ENCODE data around the gene AKNAD1.

AKNAD1 gene

DNA sequence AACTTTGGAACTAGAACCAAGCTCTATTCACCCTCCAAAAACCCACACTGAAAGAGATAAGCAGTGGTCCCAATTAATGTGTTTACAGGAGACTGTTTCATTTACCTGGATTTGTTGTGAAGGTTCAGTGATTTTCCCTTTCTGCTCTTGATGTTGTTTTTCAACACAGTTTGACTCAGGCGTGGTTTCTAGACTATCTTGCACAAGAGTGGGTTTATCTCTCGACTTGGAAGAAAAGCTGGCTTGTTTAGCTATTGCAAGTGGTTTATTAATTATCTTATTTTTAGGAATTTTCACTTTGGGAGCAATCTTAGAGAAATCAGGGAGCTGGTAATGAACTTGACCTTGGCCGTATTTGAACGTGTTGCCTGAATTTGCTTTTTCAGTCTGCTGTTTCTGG lies 5.3 kb downstream of the AKNAD1 start:
- no peak for TF ChIP-seq CTCF (IDR thresholded peaks at IDR 0.05)
- H3K27ac Mint-ChIP-seq = no peak overlapping the region
- H3K4me1 Mint-ChIP-seq = no peaks in the 10 kb centered on the region
- no peaks in the 10 kb centered on the region for H3K9me3 Mint-ChIP-seq
- H3K4me3 Mint-ChIP-seq = no peak overlapping the region
- peaks cover 35% of the 10 kb centered on the region for H3K27me3 Mint-ChIP-seq (ENCODE audit: low read depth, poor library complexity)
- no peak for DNase-seq
- H3K36me3 Mint-ChIP-seq (ENCODE audit: low read depth) = no peaks in the 10 kb centered on the region

DNA sequence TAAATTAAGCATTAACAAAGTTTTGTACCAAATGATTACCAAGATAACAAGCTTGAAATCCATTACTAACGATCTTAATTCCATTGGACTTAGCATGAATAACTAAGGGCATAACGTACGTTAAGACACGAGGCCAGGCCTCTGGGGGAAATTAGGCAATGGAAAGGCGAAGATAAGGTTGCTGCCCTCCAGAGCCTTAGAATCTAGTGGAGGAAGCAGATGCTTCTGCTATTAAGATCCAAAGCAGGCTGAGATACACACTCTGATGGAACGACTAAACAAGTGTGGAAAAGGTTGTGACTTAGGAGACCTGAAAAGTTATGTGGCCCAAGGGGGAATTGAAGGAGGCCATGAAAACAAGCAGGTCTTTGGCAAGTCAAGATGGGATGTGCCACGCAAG lies 6.0 kb downstream of the AKNAD1 start:
- H3K27me3 Mint-ChIP-seq (ENCODE audit: low read depth, poor library complexity) = peaks cover 35% of the 10 kb centered on the region
- no peaks in the 10 kb centered on the region for H3K36me3 Mint-ChIP-seq (ENCODE audit: low read depth)
- H3K4me1 Mint-ChIP-seq = no peaks in the 10 kb centered on the region
- no peak overlapping the region for H3K27ac Mint-ChIP-seq
- H3K9me3 Mint-ChIP-seq = no peaks in the 10 kb centered on the region
- DNase-seq = no peak
- no peak for TF ChIP-seq CTCF (IDR thresholded peaks at IDR 0.05)
- H3K4me3 Mint-ChIP-seq = no peak overlapping the region

DNA sequence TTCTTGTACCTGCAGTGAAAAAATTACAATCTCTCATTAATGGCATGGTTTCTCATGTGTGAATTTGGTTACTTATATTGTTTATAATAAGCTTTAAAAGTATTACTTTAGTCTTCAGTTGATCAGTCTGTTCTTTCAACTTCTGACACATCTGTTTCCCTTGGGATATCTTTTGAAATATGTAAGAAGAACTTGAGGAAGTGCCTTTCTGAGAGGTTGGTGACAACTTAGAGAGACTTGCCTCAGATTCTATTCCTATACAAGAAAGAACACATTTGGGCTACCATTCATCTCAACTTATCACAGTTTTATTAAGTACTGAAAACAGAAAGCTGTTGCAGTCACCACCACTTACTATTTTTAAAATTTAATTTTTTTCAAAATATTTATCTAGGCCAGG lies 8.1 kb downstream of the AKNAD1 start:
- Mint-ChIP-seq H3K9me3 (no peaks in the 10 kb centered on the region), H3K27me3 (ENCODE audit: low read depth, poor library complexity) (peaks cover 33% of the 10 kb centered on the region), H3K4me1 (peaks cover 4% of the 10 kb centered on the region), H3K36me3 (ENCODE audit: low read depth) (no peaks in the 10 kb centered on the region), H3K4me3 (no peak overlapping the region), H3K27ac (no peak overlapping the region)
- TF ChIP-seq CTCF (IDR thresholded peaks at IDR 0.05) = no peak
- no peak for DNase-seq

GRCh38 chr1:108847494-108847893 lies 9.4 kb downstream of the AKNAD1 start:
- peaks cover 4% of the 10 kb centered on the region for H3K4me1 Mint-ChIP-seq
- DNase-seq = no peak
- no peak overlapping the region for H3K4me3 Mint-ChIP-seq
- H3K36me3 Mint-ChIP-seq (ENCODE audit: low read depth) = no peaks in the 10 kb centered on the region
- no peak for TF ChIP-seq CTCF (IDR thresholded peaks at IDR 0.05)
- H3K27me3 Mint-ChIP-seq (ENCODE audit: low read depth, poor library complexity) = peaks cover 29% of the 10 kb centered on the region
- no peak overlapping the region for H3K27ac Mint-ChIP-seq
- no peaks in the 10 kb centered on the region for H3K9me3 Mint-ChIP-seq

DNA sequence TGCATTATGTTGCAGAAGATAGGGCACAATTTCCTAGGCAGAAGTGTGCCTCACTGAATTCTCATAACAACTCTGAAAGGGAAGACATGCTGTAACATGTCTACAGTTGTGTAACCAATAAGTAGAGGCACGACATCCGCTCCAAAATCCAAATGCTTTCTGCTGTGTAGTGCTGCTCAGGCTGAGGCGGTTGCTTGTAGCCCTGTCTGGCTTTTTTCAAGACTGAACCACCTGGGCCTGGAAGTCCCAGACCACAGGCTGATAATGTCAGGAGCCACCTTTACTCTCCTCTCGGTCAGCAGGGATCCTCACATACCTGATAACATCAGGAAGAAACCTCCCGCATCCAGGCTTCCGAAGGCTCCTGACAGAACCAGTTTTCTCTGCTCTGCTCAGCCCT lies 10.9 kb downstream of the AKNAD1 start:
- H3K9me3 Mint-ChIP-seq = no peaks in the 10 kb centered on the region
- H3K4me1 Mint-ChIP-seq = peaks cover 4% of the 10 kb centered on the region
- no peak for DNase-seq
- TF ChIP-seq CTCF (IDR thresholded peaks at IDR 0.05) = no peak
- H3K27ac Mint-ChIP-seq = no peak overlapping the region
- peaks cover 21% of the 10 kb centered on the region for H3K27me3 Mint-ChIP-seq (ENCODE audit: low read depth, poor library complexity)
- H3K4me3 Mint-ChIP-seq = no peak overlapping the region
- H3K36me3 Mint-ChIP-seq (ENCODE audit: low read depth) = no peaks in the 10 kb centered on the region

DNA sequence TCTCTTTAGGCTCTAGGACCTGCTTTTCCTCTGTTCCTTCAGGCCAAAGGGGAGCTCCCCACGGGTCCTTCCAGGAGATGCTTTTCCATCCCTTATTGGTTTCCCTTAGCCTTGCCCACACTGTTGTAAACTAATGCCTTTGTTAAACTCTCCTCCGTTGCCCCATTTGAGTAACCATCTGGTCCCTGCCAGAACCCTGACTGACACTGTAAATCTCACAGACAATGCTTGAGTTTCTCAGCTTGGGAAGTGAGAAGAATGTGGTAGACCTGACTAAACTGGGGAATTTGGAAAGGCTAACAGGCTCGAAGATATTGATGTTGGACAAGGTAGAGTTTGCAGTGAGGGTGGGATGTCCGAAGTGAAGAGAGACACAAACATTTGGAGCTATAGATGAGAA lies 11.4 kb downstream of the AKNAD1 start:
- peaks cover 4% of the 10 kb centered on the region for H3K4me1 Mint-ChIP-seq
- peak overlapping the region; percentile 4 for H3K27ac Mint-ChIP-seq
- no peak overlapping the region for H3K4me3 Mint-ChIP-seq
- H3K36me3 Mint-ChIP-seq (ENCODE audit: low read depth) = no peaks in the 10 kb centered on the region
- H3K9me3 Mint-ChIP-seq = no peaks in the 10 kb centered on the region
- no peak for DNase-seq
- peaks cover 16% of the 10 kb centered on the region for H3K27me3 Mint-ChIP-seq (ENCODE audit: low read depth, poor library complexity)
- TF ChIP-seq CTCF (IDR thresholded peaks at IDR 0.05) = no peak

Measured in nephron progenitor cell (in vitro differentiated cells).